ENCODE results near the gene SCLY. TPM values are rescaled to one million over a fixed set of nuclear protein-coding genes. Genes with fewer than 3 reads are reported as not detected.

SCLY gene
- total RNA-seq, 1 experiment from 2014 or later: 21.7 TPM

DNA sequence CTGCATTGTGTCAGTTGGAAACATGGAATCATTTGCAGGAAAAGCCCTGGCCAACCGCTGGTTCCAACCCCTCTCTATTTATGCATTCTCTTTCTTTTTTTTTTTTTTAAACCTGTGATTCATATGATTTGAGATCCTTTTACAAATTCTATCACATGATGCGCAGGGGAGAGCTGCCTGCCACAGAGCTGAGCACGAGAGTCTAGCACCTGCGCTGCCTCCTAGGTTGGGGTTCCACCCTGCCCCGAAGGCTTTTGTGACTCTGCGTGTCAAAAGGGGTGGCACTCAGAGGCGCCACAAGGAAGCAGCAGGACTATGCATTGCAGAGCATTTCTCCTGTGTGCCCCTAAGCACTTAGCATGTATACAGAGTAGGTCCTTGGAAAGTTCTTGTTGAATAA is 22.0 kb downstream of the SCLY start:
- ChIA-PET CTCF (no interaction called here), POLR2A (no interaction called here)
- Mint-ChIP-seq H3K27ac (ENCODE audit: unreplicated experiment) (no peak overlapping the region), H3K9me3 (ENCODE audit: unreplicated experiment) (peaks cover 13% of the 10 kb centered on the region), H3K36me3 (ENCODE audit: insufficient read depth, unreplicated experiment) (peaks cover 22% of the 10 kb centered on the region), H3K27me3 (ENCODE audit: insufficient read depth, unreplicated experiment) (no peaks in the 10 kb centered on the region), H3K4me3 (ENCODE audit: unreplicated experiment) (no peak overlapping the region), H3K4me1 (ENCODE audit: low read depth, unreplicated experiment) (no peaks in the 10 kb centered on the region)
- Histone ChIP-seq H3K9me3 (no peaks in the 10 kb centered on the region), H3K36me3 (ENCODE audit: control insufficient read depth, insufficient read depth, low read length) (peaks cover 2% of the 10 kb centered on the region), H3K4me1 (no peaks in the 10 kb centered on the region), H3K4me3 (ENCODE audit: low read depth, low read length) (no peak overlapping the region), H3K27me3 (replicated peaks; ENCODE audit: control insufficient read depth, insufficient read depth, low read length) (no peaks in the 10 kb centered on the region)
- no peak for DNase-seq
- intact Hi-C loops (cut with micrococcal nuclease; ENCODE audit: unreplicated experiment): no loop called here
- TF ChIP-seq, protein P1, sequence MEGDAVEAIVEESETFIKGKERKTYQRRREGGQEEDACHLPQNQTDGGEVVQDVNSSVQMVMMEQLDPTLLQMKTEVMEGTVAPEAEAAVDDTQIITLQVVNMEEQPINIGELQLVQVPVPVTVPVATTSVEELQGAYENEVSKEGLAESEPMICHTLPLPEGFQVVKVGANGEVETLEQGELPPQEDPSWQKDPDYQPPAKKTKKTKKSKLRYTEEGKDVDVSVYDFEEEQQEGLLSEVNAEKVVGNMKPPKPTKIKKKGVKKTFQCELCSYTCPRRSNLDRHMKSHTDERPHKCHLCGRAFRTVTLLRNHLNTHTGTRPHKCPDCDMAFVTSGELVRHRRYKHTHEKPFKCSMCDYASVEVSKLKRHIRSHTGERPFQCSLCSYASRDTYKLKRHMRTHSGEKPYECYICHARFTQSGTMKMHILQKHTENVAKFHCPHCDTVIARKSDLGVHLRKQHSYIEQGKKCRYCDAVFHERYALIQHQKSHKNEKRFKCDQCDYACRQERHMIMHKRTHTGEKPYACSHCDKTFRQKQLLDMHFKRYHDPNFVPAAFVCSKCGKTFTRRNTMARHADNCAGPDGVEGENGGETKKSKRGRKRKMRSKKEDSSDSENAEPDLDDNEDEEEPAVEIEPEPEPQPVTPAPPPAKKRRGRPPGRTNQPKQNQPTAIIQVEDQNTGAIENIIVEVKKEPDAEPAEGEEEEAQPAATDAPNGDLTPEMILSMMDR (IDR thresholded peaks at IDR 0.05; ENCODE audit: insufficient read depth in 1 of 2, low read depth in 1 of 2, low read length in 1 of 2, severe bottlenecking in 1 of 2, unreplicated experiment in 1 of 2): no peak
- BruUV-seq (replicated peaks): no TSS peak

DNA sequence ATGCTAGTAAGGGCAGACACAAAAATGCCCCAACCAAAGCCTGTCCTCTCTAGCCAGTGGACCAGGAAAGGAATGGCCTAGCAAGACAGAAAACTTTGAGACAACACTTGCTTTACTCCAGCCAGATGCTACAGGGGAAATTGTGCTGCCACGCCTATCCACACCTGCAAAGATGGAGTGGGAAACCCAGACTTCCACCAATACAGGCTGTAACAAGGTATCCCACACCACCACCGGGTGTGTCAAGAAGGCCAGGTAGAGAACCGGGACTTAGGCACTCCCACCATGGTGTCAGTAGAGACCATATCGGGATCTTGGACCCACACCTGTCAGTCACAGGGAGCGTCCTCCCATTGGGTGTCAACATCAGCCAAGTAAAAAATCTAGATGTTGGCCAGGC is 23.1 kb downstream of the SCLY start:
- H3K4me1 Mint-ChIP-seq (ENCODE audit: low read depth, unreplicated experiment): no peaks in the 10 kb centered on the region
- no peaks in the 10 kb centered on the region for H3K27me3 ChIP-seq (replicated peaks; ENCODE audit: control insufficient read depth, insufficient read depth, low read length)
- H3K27ac Mint-ChIP-seq (ENCODE audit: unreplicated experiment): no peak overlapping the region
- H3K4me3 Mint-ChIP-seq (ENCODE audit: unreplicated experiment): no peak overlapping the region
- H3K4me1 ChIP-seq: no peaks in the 10 kb centered on the region
- H3K36me3 ChIP-seq (ENCODE audit: control insufficient read depth, insufficient read depth, low read length): peaks cover 2% of the 10 kb centered on the region
- ChIA-PET POLR2A (no interaction called here), CTCF (no interaction called here)
- no TSS peak for BruUV-seq (replicated peaks)
- H3K4me3 ChIP-seq (ENCODE audit: low read depth, low read length): no peak overlapping the region
- intact Hi-C loops (cut with micrococcal nuclease; ENCODE audit: unreplicated experiment): no loop called here
- H3K9me3 Mint-ChIP-seq (ENCODE audit: unreplicated experiment): peaks cover 13% of the 10 kb centered on the region
- no peaks in the 10 kb centered on the region for H3K9me3 ChIP-seq
- no peaks in the 10 kb centered on the region for H3K27me3 Mint-ChIP-seq (ENCODE audit: insufficient read depth, unreplicated experiment)
- peaks cover 22% of the 10 kb centered on the region for H3K36me3 Mint-ChIP-seq (ENCODE audit: insufficient read depth, unreplicated experiment)
- TF ChIP-seq, protein P1 (IDR thresholded peaks at IDR 0.05; ENCODE audit: insufficient read depth in 1 of 2, low read depth in 1 of 2, low read length in 1 of 2, severe bottlenecking in 1 of 2, unreplicated experiment in 1 of 2): no peak
- DNase-seq: no peak

DNA sequence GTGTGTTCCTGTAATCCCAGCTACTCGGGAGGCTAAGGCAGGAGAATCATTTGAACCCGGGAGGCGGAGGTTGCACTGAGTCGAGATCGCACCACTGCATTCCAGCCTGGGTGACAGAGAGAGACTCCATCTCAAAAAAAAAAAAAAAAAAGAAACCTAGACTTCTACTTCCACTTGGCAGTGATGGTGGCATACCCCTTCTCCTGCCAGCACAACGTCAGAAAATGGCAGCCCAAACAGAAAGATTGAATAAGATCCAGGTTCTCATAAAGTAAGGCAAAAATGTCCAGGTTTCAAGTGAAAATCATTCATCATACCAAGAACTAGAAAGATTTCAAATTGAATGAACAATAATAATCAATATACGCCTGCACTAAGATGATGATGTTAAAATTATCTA is 24.0 kb downstream of the SCLY start:
- no peak overlapping the region for H3K27ac Mint-ChIP-seq (ENCODE audit: unreplicated experiment)

More for the DNA sequence above, 24.0 kb downstream of the SCLY start:
- Histone ChIP-seq H3K27me3 (replicated peaks; ENCODE audit: control insufficient read depth, insufficient read depth, low read length) (no peaks in the 10 kb centered on the region), H3K9me3 (no peaks in the 10 kb centered on the region), H3K4me1 (no peaks in the 10 kb centered on the region), H3K4me3 (ENCODE audit: low read depth, low read length) (no peak overlapping the region), H3K36me3 (ENCODE audit: control insufficient read depth, insufficient read depth, low read length) (peaks cover 2% of the 10 kb centered on the region)
- Mint-ChIP-seq H3K36me3 (ENCODE audit: insufficient read depth, unreplicated experiment) (peaks cover 14% of the 10 kb centered on the region), H3K4me1 (ENCODE audit: low read depth, unreplicated experiment) (no peaks in the 10 kb centered on the region), H3K9me3 (ENCODE audit: unreplicated experiment) (peaks cover 8% of the 10 kb centered on the region), H3K4me3 (ENCODE audit: unreplicated experiment) (no peak overlapping the region), H3K27me3 (ENCODE audit: insufficient read depth, unreplicated experiment) (no peaks in the 10 kb centered on the region)
- DNase-seq: no peak
- CTCF ChIA-PET: no interaction called here
- no TSS peak for BruUV-seq (replicated peaks)
- intact Hi-C loops (cut with micrococcal nuclease; ENCODE audit: unreplicated experiment): no loop called here
- TF ChIP-seq, protein P1 (IDR thresholded peaks at IDR 0.05; ENCODE audit: insufficient read depth in 1 of 2, low read depth in 1 of 2, low read length in 1 of 2, severe bottlenecking in 1 of 2, unreplicated experiment in 1 of 2): no peak
- POLR2A ChIA-PET: no interaction called here

Data from Caco-2 (cell line).